ENCODE results near the gene METTL5. TPM values are rescaled to one million over a fixed set of nuclear protein-coding genes. Genes with fewer than 3 reads are reported as not detected.
A peak's percentile ranks its signal among the peaks of the same experiment; 100 is the strongest.

The METTL5 gene
- total and polyA plus RNA-seq, 4 donors: 45.8 to 245 (median 68.5) TPM

GRCh38 chr2:169781249-169782013, 43.3 kb downstream of the METTL5 start:
- intact Hi-C loops (cut with DNase I): no loop called here
- WGBS, 2 donors: 82 to 97% methylated on average over 4 of the region's 4 CpGs
- no peaks in the 10 kb centered on the region for H3K27me3 ChIP-seq (ENCODE audit: control insufficient read depth in 1 of 2, insufficient read depth in 2 of 2, low read length in 1 of 2)
- H3K36me3 ChIP-seq (ENCODE audit: control insufficient read depth in 1 of 2, insufficient read depth in 2 of 2, low read length in 1 of 2): no peaks in the 10 kb centered on the region
- H3K4me3 ChIP-seq (ENCODE audit: low read length in 2 of 2): no peak overlapping the region
- no peak overlapping the region for H3K27ac ChIP-seq (ENCODE audit: low read depth in 1 of 2, low read length in 2 of 2)
- DNase-seq (no peak), ATAC-seq (ENCODE audit: low FRiP score) (no peak)
- no peaks in the 10 kb centered on the region for H3K9me3 ChIP-seq (ENCODE audit: control insufficient read depth, low read length)
- no peaks in the 10 kb centered on the region for H3K4me1 ChIP-seq (ENCODE audit: control insufficient read depth in 1 of 2, insufficient read depth in 2 of 2, low read length in 2 of 2)

GRCh38 chr2:169778446-169778845, 46.3 kb downstream of the METTL5 start:
- 69 to 79% methylated on average over 3 of the region's 3 CpGs for WGBS, 2 donors
- Histone ChIP-seq H3K9me3 (ENCODE audit: control insufficient read depth, low read length) (no peaks in the 10 kb centered on the region), H3K36me3 (ENCODE audit: control insufficient read depth in 1 of 2, insufficient read depth in 2 of 2, low read length in 1 of 2) (no peaks in the 10 kb centered on the region), H3K4me1 (ENCODE audit: control insufficient read depth in 1 of 2, insufficient read depth in 2 of 2, low read length in 2 of 2) (no peaks in the 10 kb centered on the region), H3K27me3 (ENCODE audit: control insufficient read depth in 1 of 2, insufficient read depth in 2 of 2, low read length in 1 of 2) (no peaks in the 10 kb centered on the region), H3K27ac (ENCODE audit: low read depth in 1 of 2, low read length in 2 of 2) (no peak overlapping the region), H3K4me3 (ENCODE audit: low read length in 2 of 2) (no peak overlapping the region)
- no peak for ATAC-seq (ENCODE audit: low FRiP score)
- intact Hi-C loops (cut with DNase I): no loop called here
- DNase-seq: no peak

DNA sequence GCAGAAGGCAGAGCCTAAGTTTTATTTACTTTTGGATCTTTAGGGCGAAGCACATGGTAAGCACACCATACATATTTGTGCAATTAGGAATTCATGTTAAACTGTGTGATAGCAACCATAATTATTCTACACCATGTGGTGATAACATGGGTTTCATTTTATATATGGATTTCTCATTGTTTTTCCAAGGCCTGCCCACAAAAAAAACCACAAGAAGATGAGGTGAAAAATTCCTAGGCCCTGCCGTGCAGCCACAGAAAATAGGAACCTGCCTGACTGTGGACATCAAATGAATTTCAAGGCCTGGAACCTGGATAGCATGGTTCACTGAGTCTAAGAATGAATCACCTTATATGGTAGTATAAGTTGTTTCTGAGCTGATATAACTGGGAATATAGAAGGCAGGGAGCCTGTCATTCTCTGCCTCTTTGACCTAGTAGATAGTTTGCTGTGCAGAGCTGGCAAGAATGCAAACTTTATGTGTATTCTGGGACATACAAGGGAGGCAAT, 48.4 kb downstream of the METTL5 start:
- no peaks in the 10 kb centered on the region for H3K9me3 ChIP-seq (ENCODE audit: control insufficient read depth, low read length)
- intact Hi-C loops (cut with DNase I): no loop called here
- H3K36me3 ChIP-seq (ENCODE audit: control insufficient read depth in 1 of 2, insufficient read depth in 2 of 2, low read length in 1 of 2): no peaks in the 10 kb centered on the region
- ATAC-seq (ENCODE audit: low FRiP score) (no peak), DNase-seq (no peak)
- no peaks in the 10 kb centered on the region for H3K27me3 ChIP-seq (ENCODE audit: control insufficient read depth in 1 of 2, insufficient read depth in 2 of 2, low read length in 1 of 2)
- H3K27ac ChIP-seq (ENCODE audit: low read depth in 1 of 2, low read length in 2 of 2): no peak overlapping the region
- H3K4me3 ChIP-seq (ENCODE audit: low read length in 2 of 2): no peak overlapping the region
- WGBS, 2 donors: 50 to 69% methylated on average over 2 of the region's 2 CpGs
- H3K4me1 ChIP-seq (ENCODE audit: control insufficient read depth in 1 of 2, insufficient read depth in 2 of 2, low read length in 2 of 2): no peaks in the 10 kb centered on the region

DNA sequence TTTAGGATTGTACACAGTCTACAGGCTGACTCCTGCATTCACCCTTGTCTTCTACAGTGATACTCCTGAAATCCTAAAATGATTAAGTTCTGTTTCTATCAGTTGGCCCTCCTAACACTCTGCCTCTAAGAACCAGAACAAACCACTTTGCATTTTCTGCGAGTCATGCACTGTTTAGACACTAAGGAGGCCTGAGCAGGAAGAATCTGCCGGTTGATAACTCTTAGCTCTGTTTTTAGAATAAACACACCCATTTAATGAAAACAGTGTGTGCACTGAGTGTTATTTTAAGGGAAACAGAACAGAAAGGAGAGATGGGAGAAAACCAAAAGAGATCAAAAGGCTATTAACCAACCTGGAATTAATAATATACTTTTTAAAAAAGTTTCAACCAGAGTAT, 48.9 kb downstream of the METTL5 start:
- Histone ChIP-seq H3K4me3 (ENCODE audit: low read length in 2 of 2) (no peak overlapping the region), H3K27ac (ENCODE audit: low read depth in 1 of 2, low read length in 2 of 2) (no peak overlapping the region), H3K4me1 (ENCODE audit: control insufficient read depth in 1 of 2, insufficient read depth in 2 of 2, low read length in 2 of 2) (no peaks in the 10 kb centered on the region), H3K27me3 (ENCODE audit: control insufficient read depth in 1 of 2, insufficient read depth in 2 of 2, low read length in 1 of 2) (no peaks in the 10 kb centered on the region), H3K9me3 (ENCODE audit: control insufficient read depth, low read length) (no peaks in the 10 kb centered on the region), H3K36me3 (ENCODE audit: control insufficient read depth in 1 of 2, insufficient read depth in 2 of 2, low read length in 1 of 2) (no peaks in the 10 kb centered on the region)
- ATAC-seq (ENCODE audit: low FRiP score): no peak
- intact Hi-C loops (cut with DNase I): no loop called here
- DNase-seq: no peak
- 19 to 22% methylated on average over 2 of the region's 2 CpGs for WGBS, 2 donors

DNA sequence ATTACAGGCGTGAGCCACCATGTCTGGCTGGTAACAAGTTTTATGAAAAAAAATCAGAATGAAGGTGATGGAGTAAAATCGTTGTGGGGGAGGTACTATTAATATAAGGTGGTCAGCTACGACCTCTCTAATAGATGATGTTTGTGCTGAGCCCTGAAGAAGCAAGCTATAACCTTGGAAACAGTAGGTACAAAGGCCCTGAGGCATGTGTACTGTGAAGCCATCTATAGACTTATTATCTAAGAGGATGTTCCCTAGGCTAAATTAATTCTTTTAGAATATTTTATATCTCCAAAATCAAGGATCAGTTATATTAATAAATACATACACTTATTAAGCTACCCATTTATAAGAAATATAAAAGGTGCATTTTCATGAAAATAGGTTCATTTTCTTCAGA, 49.4 kb downstream of the METTL5 start:
- intact Hi-C loops (cut with DNase I): no loop called here
- 93 to 96% methylated on average over 3 of the region's 3 CpGs for whole genome bisulfite sequencing, 2 donors
- H3K4me3 ChIP-seq (ENCODE audit: low read length in 2 of 2): no peak overlapping the region
- H3K27me3 ChIP-seq (ENCODE audit: control insufficient read depth in 1 of 2, insufficient read depth in 2 of 2, low read length in 1 of 2): no peaks in the 10 kb centered on the region
- H3K36me3 ChIP-seq (ENCODE audit: control insufficient read depth in 1 of 2, insufficient read depth in 2 of 2, low read length in 1 of 2): no peaks in the 10 kb centered on the region
- no peaks in the 10 kb centered on the region for H3K4me1 ChIP-seq (ENCODE audit: control insufficient read depth in 1 of 2, insufficient read depth in 2 of 2, low read length in 2 of 2)
- DNase-seq (no peak), ATAC-seq (ENCODE audit: low FRiP score) (no peak)
- no peak overlapping the region for H3K27ac ChIP-seq (ENCODE audit: low read depth in 1 of 2, low read length in 2 of 2)
- no peaks in the 10 kb centered on the region for H3K9me3 ChIP-seq (ENCODE audit: control insufficient read depth, low read length)

GRCh38 chr2:169772651-169773050, 52.1 kb downstream of the METTL5 start:
- Histone ChIP-seq H3K4me1 (ENCODE audit: control insufficient read depth in 1 of 2, insufficient read depth in 2 of 2, low read length in 2 of 2) (no peaks in the 10 kb centered on the region), H3K27ac (ENCODE audit: low read depth in 1 of 2, low read length in 2 of 2) (no peak overlapping the region), H3K36me3 (ENCODE audit: control insufficient read depth in 1 of 2, insufficient read depth in 2 of 2, low read length in 1 of 2) (no peaks in the 10 kb centered on the region), H3K9me3 (ENCODE audit: control insufficient read depth, low read length) (no peaks in the 10 kb centered on the region), H3K27me3 (ENCODE audit: control insufficient read depth in 1 of 2, insufficient read depth in 2 of 2, low read length in 1 of 2) (no peaks in the 10 kb centered on the region), H3K4me3 (ENCODE audit: low read length in 2 of 2) (no peak overlapping the region)
- DNase-seq: no peak
- 88 to 91% methylated on average over 2 of the region's 2 CpGs for WGBS, 2 donors
- intact Hi-C loops (cut with DNase I): no loop called here
- no peak for ATAC-seq (ENCODE audit: low FRiP score)

- DNase-seq: no peak
- H3K4me3 ChIP-seq (ENCODE audit: low read length in 2 of 2): no peak overlapping the region
- intact Hi-C loops (cut with DNase I): no loop called here
- whole genome bisulfite sequencing, 2 donors: 92 to 95% methylated on average over 2 of the region's 2 CpGs
- no peaks in the 10 kb centered on the region for H3K9me3 ChIP-seq (ENCODE audit: control insufficient read depth, low read length)
- H3K27me3 ChIP-seq (ENCODE audit: control insufficient read depth in 1 of 2, insufficient read depth in 2 of 2, low read length in 1 of 2): no peaks in the 10 kb centered on the region
- H3K4me1 ChIP-seq (ENCODE audit: control insufficient read depth in 1 of 2, insufficient read depth in 2 of 2, low read length in 2 of 2): no peaks in the 10 kb centered on the region
- no peak for ATAC-seq (ENCODE audit: low FRiP score)
- no peaks in the 10 kb centered on the region for H3K36me3 ChIP-seq (ENCODE audit: control insufficient read depth in 1 of 2, insufficient read depth in 2 of 2, low read length in 1 of 2)
- H3K27ac ChIP-seq (ENCODE audit: low read depth in 1 of 2, low read length in 2 of 2): no peak overlapping the region
Observed at GRCh38 chr2:169771612-169772011, 53.1 kb downstream of the METTL5 start.

GRCh38 chr2:169771021-169771420, 53.7 kb downstream of the METTL5 start:
- no peak for DNase-seq
- no peak for ATAC-seq (ENCODE audit: low FRiP score)
- H3K4me3 ChIP-seq (ENCODE audit: low read length in 2 of 2): no peak overlapping the region
- no peak overlapping the region for H3K27ac ChIP-seq (ENCODE audit: low read depth in 1 of 2, low read length in 2 of 2)
- no peaks in the 10 kb centered on the region for H3K36me3 ChIP-seq (ENCODE audit: control insufficient read depth in 1 of 2, insufficient read depth in 2 of 2, low read length in 1 of 2)
- 91 to 94% methylated on average over 5 of the region's 5 CpGs for WGBS, 2 donors
- intact Hi-C loops (cut with DNase I): no loop called here
- no peaks in the 10 kb centered on the region for H3K9me3 ChIP-seq (ENCODE audit: control insufficient read depth, low read length)
- H3K27me3 ChIP-seq (ENCODE audit: control insufficient read depth in 1 of 2, insufficient read depth in 2 of 2, low read length in 1 of 2): no peaks in the 10 kb centered on the region
- no peaks in the 10 kb centered on the region for H3K4me1 ChIP-seq (ENCODE audit: control insufficient read depth in 1 of 2, insufficient read depth in 2 of 2, low read length in 2 of 2)

- Histone ChIP-seq H3K36me3 (ENCODE audit: control insufficient read depth in 1 of 2, insufficient read depth in 2 of 2, low read length in 1 of 2) (no peaks in the 10 kb centered on the region), H3K4me1 (ENCODE audit: control insufficient read depth in 1 of 2, insufficient read depth in 2 of 2, low read length in 2 of 2) (no peaks in the 10 kb centered on the region), H3K4me3 (ENCODE audit: low read length in 2 of 2) (peak overlapping the region; percentile 7 to 38), H3K27me3 (ENCODE audit: control insufficient read depth in 1 of 2, insufficient read depth in 2 of 2, low read length in 1 of 2) (no peaks in the 10 kb centered on the region), H3K9me3 (ENCODE audit: control insufficient read depth, low read length) (no peaks in the 10 kb centered on the region), H3K27ac (ENCODE audit: low read depth in 1 of 2, low read length in 2 of 2) (no peak overlapping the region)
- ATAC-seq (ENCODE audit: low FRiP score) (peak; percentile 59), DNase-seq (peak; percentile 49 to 77)
- WGBS, 2 donors: 9 to 13% methylated on average over 57 to 72 of the region's 72 CpGs
- intact Hi-C loops (cut with DNase I): no loop called here
Observed at GRCh38 chr2:169768262-169768995, 56.3 kb downstream of the METTL5 start.

Measured in aorta (tissue), 5 donors.